ENCODE data around the gene C19orf81. TPM values are rescaled to one million over a fixed set of nuclear protein-coding genes. Genes with fewer than 3 reads are reported as not detected.

The C19orf81 gene
- total and polyA plus RNA-seq, 2 of the 13 experiments (the other 11 are each of a cell fraction or from before 2014, with no cell fraction given) = not detected

- 0 out of 2 replicates have a peak, but pooled peaks have one; percentile 33 for TF ChIP-seq E2F5 (CRISPR knock-in tag; conservative IDR thresholded peaks at IDR 0.05)
- no peak for TF ChIP-seq SOX5 (CRISPR knock-in tag; IDR thresholded peaks at IDR 0.05; ENCODE audit: borderline replicate concordance)
- no peak for TF ChIP-seq HOXD1 (CRISPR knock-in tag; IDR thresholded peaks at IDR 0.05)
- 0 out of 2 replicates have a peak, but pooled peaks have one; percentile 34 for TF ChIP-seq SATB2 (CRISPR knock-in tag; IDR thresholded peaks at IDR 0.05)
- TF ChIP-seq ATF4 (CRISPR knock-in tag; IDR thresholded peaks at IDR 0.05) = no peak
- TF ChIP-seq GTF3A (CRISPR knock-in tag; conservative IDR thresholded peaks at IDR 0.05) = no peak
- TF ChIP-seq ZSCAN21 (CRISPR knock-in tag; IDR thresholded peaks at IDR 0.05; ENCODE audit: borderline replicate concordance) = no peak
- TF ChIP-seq ZNF331 (CRISPR knock-in tag; IDR thresholded peaks at IDR 0.05) = 0 out of 2 replicates have a peak, but pooled peaks have one; percentile 39
- TF ChIP-seq ZNF652 (CRISPR knock-in tag; IDR thresholded peaks at IDR 0.05; ENCODE audit: borderline replicate concordance, low read depth) = peak; percentile 81
- peak; percentile 41; the same call in 1 of the 2 replicates for TF ChIP-seq ZNF574 (CRISPR knock-in tag; IDR thresholded peaks at IDR 0.05)
- TF ChIP-seq ATF6 (CRISPR knock-in tag; conservative IDR thresholded peaks at IDR 0.05) = no peak
- no peak for TF ChIP-seq STAT5B (CRISPR knock-in tag; IDR thresholded peaks at IDR 0.05)
- TF ChIP-seq FIP1L1 (IDR thresholded peaks at IDR 0.05; ENCODE audit: borderline replicate concordance, insufficient read depth, low read depth, low read length) = no peak
- peak; percentile 60; the same call in 1 of the 2 replicates for TF ChIP-seq ZNF367 (CRISPR knock-in tag; IDR thresholded peaks at IDR 0.05; ENCODE audit: borderline replicate concordance)
- no peak for TF ChIP-seq MTF2 (CRISPR knock-in tag; IDR thresholded peaks at IDR 0.05; ENCODE audit: borderline replicate concordance)
- TF ChIP-seq ZNF383 (CRISPR knock-in tag; IDR thresholded peaks at IDR 0.05; ENCODE audit: borderline replicate concordance) = no peak
- peak; percentile 53; the same call in 1 of the 2 replicates for TF ChIP-seq ZNF580 (CRISPR knock-in tag; IDR thresholded peaks at IDR 0.05; ENCODE audit: borderline replicate concordance, low read depth)
- TF ChIP-seq ZBTB43 (CRISPR knock-in tag; conservative IDR thresholded peaks at IDR 0.05) = 0 out of 2 replicates have a peak, but pooled peaks have one; percentile 27
- TF ChIP-seq ZNF138 (CRISPR knock-in tag; IDR thresholded peaks at IDR 0.05; ENCODE audit: low read depth) = no peak
- no peak for TF ChIP-seq ISX (CRISPR knock-in tag; conservative IDR thresholded peaks at IDR 0.05)
- no peak for TF ChIP-seq NFYB (CRISPR knock-in tag; IDR thresholded peaks at IDR 0.05)
These were observed 46.2 kb downstream of the C19orf81 start (continued) for GRCh38 chr19:50695251-50696093.

Measured in HepG2 (cell line).